RPMI7951 (cell line): Measurements from ENCODE around the gene ANKRD11. TPM values are rescaled to one million over a fixed set of nuclear protein-coding genes. Genes with fewer than 3 reads are reported as not detected.
"Not testable (repeated sequence)": the region's sequence is repeated elsewhere in the genome, so short reads cannot be mapped to it uniquely, and the experiment has no call there.

Experiments used
- DNase-seq: peaks from one replicate; pipeline ENCODE4 v3.0.0-alpha.2; 2012; ENCODE audit warnings: low read depth
- total RNA-seq: library from RNA; depleted of rRNA; stranded (reverse); fragments of >200 nt; shearing (Covaris generic); gene quantifications from 2 replicates; pipeline ENCODE4 v1.2.3, GENCODE V29; 2014

The ANKRD11 gene
- total RNA-seq, 1 experiment from 2014 or later: 31.2 TPM

- not testable (repeated sequence) for DNase-seq
These were observed 190.8 kb downstream of the ANKRD11 start for GRCh38 chr16:89299357-89300111.

DNA sequence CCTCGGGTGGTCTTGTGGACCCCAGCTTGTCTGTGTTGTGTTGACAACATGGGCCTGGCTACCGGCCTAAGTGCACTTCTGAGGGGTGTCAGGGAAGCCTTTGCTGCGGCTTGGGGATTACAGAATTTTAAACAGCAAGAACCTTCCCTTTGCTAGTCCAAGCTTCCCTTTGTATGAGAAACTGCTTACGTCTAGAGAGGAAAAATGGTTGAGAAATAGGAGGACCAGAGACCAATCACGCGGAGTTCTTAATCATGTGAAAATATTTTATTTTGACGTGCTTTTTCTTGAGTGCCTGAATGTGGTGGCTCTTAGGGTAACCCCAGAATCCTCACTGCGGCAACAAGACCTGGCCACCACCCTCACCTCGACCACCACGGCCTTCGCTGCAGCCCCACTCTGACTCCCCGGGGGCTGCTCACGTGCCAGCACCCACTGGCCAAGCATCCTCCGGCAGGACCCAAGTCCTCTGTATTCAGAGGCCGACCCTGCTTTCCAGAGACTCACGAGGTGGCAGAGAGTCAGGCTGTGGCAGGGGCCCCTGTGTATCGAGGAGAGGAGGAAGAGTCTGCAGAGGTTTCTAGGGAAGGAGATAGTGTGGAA, 191.6 kb downstream of the ANKRD11 start:
- no peak for DNase-seq

DNA sequence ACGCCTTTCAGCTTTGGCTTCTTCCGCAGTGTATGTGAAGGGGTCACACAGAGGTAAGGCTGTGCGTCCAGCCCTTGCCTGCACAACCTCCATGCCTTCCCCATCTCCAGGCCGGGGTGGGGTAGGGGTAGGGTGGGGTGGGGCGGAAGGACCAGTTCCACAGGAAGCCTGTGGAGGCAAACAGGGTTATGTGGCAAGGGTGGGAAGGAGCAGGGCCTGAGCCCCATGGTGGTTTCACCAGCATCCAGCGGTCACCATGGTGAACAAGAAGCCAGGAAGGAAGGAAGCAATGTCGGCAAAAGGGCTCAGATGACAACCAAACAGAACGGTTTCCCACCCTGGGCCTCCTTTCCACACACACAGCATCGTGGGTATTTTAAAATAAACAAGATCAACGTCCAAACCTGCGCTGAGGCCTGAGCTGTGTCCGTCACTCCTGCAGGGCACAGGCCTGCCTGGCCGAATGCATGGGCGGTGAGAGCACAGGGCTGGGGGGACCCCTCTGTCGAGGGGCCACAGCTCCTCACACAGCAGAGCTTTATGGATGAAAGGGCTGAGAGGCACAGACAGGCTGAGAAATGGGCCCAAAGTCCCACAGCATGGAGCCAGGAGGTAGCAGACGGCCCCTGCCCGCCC, 192.3 kb downstream of the ANKRD11 start:
- DNase-seq: no peak

DNA sequence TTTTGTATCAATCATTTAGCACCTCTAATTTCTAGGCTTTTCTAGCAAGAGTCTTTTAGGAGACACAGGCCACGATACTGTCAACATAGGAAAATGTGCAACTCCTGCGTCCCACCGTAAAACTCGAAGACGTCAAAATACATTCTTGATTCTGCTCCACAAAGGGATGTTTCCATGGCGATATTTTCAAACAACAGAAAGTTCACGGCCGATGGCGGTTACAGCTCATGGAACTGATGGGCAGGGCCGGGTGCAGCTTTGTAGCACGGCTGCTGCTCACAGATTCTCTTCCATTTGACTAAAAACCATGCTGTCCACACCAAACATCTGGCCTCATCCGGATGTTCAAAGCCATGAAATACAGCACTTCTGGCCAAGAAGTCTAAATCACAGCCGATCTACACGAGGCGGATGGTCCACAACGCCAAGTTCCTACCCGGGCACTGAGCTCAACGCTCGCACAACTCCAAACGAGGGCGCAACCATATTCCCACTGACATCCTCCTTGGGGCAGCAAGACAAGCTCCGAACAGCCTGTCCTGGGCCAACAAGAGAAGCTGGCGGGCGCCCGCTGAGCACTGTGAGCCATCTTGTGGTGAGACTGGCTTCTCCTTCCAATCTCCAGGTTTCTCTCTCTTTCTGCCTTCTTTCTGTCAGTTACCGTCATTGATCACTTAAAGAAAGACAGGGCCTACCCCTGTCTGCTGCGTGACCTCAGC, 193.0 kb downstream of the ANKRD11 start:
- no peak for DNase-seq

DNA sequence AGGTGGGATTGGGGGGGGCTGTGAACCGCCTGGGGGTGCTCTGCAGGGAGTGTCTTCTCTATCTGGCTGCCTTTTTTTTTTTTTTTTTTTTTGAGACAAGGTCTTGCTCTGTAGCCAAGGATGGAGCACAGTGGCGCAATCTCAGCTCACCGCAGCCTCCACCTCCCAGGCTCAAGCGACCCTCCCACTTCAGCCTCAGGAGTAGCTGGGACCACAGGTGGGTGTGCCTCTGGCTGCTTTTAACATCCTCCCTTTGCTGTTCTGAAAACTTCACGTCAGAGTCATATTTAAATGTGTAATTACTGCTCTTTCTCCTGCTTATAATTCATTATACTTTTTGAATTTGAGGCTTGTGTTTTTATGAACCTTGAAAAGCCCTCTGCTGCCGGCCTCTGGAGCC, 194.4 kb downstream of the ANKRD11 start:
- no peak for DNase-seq

DNA sequence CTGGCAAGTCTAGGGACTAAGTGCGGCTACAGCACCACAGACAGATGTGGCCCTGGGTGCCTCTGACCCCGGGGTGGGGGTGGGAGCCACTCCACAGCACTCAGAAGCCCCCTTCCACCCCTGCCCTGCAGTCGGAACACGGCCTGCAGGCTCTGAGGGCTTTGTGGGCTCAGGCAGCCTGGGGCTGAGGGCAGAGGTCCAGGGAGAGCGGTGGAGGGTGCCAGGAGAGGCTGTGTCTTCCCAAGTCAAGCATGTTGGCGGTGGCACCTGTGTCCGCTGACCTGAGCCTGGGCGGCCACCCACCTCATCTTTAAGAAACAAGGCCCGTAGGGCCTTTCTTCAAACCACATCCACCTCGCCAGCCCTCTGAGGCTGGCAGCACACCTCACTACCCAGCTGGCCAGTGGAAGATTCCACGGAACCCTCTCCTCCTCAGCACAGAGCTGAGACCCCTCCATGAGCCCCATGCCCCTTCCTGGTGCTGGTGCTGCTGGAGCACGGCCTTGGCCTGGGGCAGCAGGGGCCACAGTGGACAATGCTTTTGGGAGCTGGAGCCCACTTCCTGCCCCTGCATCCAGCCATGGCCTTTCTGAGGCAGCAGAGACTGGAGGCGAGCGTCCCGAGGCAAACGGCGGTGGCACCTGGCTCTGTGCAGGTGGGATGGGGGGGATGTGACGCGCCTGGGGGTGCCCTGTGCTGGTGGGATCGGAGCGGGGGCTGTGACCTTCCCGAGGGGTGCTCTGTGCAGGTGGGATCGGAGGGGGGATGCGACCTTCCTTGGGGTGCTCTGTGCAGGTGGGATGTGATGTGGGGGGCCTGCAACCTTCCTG, 195.1 kb downstream of the ANKRD11 start:
- DNase-seq: no peak

- DNase-seq: no peak
These were observed 195.9 kb downstream of the ANKRD11 start for GRCh38 chr16:89294486-89294885.

- no peak for DNase-seq
These were observed 196.9 kb downstream of the ANKRD11 start for GRCh38 chr16:89293276-89294143.

DNA sequence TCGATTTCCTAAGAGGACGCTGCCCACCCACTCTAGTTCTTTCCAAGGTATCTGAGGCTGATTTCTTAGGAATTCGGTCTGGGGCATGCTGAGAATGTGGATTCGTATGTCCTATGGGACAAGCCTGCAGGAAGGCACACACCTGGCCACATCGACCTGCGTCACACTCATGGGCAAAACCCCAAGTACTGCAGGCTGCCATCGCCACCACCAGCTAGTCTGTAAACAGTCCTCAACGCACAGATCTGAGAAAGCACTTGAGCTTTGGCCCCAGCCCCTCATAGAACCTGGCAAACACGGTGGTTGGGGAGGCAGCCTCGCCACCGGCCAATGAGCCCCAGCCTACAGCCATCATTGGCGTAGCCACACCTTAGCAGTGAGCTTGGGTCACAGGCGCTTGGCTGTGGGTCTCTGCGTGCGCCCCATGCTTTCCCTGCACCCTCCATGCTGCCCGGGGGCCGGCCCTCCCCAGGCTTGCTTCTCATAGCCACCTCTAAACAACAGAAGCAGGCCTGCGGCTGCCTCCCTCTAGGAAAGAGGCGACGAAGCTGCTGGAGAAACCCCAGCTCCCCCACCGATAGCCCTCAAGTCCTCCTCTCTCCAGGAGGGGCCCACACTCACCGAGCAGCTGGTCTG, 197.8 kb downstream of the ANKRD11 start:
- DNase-seq: no peak

DNA sequence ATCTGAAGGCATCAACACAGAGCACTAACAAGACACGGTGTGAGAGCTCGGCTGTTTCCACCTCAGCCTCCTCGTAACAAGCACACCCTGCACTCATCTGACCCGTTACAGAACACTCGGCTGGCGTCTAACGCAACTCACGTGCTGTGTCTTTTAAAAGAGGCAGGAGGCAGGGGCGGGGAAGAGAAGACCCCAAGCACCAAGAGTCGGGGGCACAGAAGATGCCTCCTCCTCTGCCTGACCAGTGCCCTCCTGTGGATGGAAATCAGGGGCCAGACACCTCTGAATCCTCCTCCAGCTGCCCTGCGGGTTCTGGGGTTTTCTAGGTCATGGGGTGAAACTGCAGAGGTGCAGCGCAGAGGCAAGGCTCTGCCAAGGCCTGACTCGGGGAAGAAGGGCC, 198.6 kb downstream of the ANKRD11 start:
- no peak for DNase-seq

- no peak for DNase-seq
These were observed 199.0 kb downstream of the ANKRD11 start for GRCh38 chr16:89291363-89291762.

GRCh38 chr16:89290887-89291286, 199.5 kb downstream of the ANKRD11 start:
- DNase-seq: no peak

GRCh38 chr16:89290472-89290871, 199.9 kb downstream of the ANKRD11 start:
- no peak for DNase-seq

GRCh38 chr16:89289428-89290395, 200.6 kb downstream of the ANKRD11 start:
- DNase-seq: peak; percentile 45

DNA sequence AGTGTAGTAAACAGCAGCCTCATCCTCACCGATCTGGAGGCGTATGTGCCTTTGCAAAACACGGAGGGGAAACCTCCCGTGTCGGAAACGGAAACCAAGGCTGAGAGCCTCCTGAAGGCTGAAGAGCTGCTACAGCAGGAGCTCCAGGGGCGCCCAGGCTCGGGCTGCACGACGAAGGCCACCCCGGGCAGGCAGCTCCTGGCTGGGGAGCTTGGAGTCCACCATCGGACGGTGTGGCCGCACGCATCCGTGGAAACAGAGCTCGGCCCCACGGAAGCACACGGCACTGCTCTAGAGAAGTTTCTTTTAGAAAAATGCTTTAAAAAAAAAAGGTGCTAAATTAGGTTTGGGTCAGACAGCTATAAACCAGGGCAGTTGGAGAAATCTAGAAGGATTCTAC, 201.4 kb downstream of the ANKRD11 start:
- no peak for DNase-seq

GRCh38 chr16:89288577-89288844, 201.8 kb downstream of the ANKRD11 start:
- no peak for DNase-seq

- DNase-seq: no peak
These were observed 202.4 kb downstream of the ANKRD11 start for GRCh38 chr16:89287777-89288576.

DNA sequence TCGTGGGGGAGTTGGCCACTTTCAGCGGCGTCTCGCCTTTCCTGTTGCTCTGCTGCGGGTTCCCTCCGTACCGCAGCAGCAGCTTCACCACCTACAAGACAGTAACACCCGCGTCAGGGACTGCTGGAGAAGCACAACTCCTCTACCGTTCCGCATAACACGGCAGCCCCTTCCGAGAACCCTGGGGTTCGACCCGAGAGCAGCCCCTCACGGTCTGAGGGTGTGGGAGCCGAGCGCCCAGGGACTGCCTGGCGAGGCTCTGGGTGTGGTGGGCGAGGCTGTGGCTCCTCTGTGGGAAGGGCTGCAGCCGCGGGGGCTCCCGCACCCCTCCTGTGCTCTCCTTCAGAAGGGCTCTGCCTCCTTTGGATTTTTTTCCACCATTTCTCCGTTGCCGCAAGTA, 204.3 kb downstream of the ANKRD11 start:
- no peak for DNase-seq
